Lung (tissue), 12 donors: ENCODE results near the gene ZBTB44. TPM values are rescaled to one million over a fixed set of nuclear protein-coding genes. Genes with fewer than 3 reads are reported as not detected.
"Not testable (repeated sequence)": the region's sequence is repeated elsewhere in the genome, so short reads cannot be mapped to it uniquely, and the experiment has no call there.

Experiments
- ATAC-seq: fragments of 200-7000 bp; cut with Tn5 transposase; one replicate; pipeline ENCODE4 v1.9.1; 2020; ENCODE audit warnings: moderate number of reproducible peaks; ENCODE audit not compliant: insufficient read depth, low FRiP score
- DNase-seq, 3 donors: peaks; one replicate each; pipeline ENCODE4 v3.0.0-alpha.2; 2013 to 2017
- H3K27ac ChIP-seq, 2 donors: one replicate each; pipeline ENCODE4 v1.5.1; 2013; ENCODE audit warnings: mild to moderate bottlenecking in 2 of 2, moderate library complexity in 2 of 2, control low read depth in 1 of 2, inconsistent platforms in 1 of 2, low read depth in 1 of 2, low read length in 1 of 2
- H3K27me3 ChIP-seq, 3 donors: one replicate each; pipeline ENCODE4 v1.5.1; 2013; ENCODE audit warnings: low read length in 2 of 3; ENCODE audit not compliant: control insufficient read depth in 3 of 3, insufficient read depth in 3 of 3
- H3K36me3 ChIP-seq, 4 donors: one replicate each; pipeline ENCODE4 v1.5.1; 2013; ENCODE audit warnings: low read length in 4 of 4, mild to moderate bottlenecking in 1 of 4, moderate library complexity in 1 of 4; ENCODE audit not compliant: control insufficient read depth in 4 of 4, insufficient read depth in 4 of 4
- H3K4me1 ChIP-seq, 5 donors: one replicate each; pipeline ENCODE4 v1.5.1; 2013; ENCODE audit warnings: low read length in 5 of 5, mild to moderate bottlenecking in 2 of 5, moderate library complexity in 1 of 5; ENCODE audit not compliant: control insufficient read depth in 5 of 5, insufficient read depth in 5 of 5
- H3K4me3 ChIP-seq: one replicate; pipeline ENCODE4 v1.5.1; 2013; ENCODE audit warnings: mild to moderate bottlenecking, control low read depth, moderate library complexity
- H3K9ac ChIP-seq, 2 donors: one replicate each; pipeline ENCODE4 v1.5.1; 2013; ENCODE audit warnings: low read length in 2 of 2, control low read depth in 1 of 2; ENCODE audit not compliant: insufficient read depth in 1 of 2
- H3K9me3 ChIP-seq, 4 donors: one replicate each; pipeline ENCODE4 v1.5.1; 2013; ENCODE audit warnings: low read length in 3 of 4, mild to moderate bottlenecking in 1 of 4, moderate library complexity in 1 of 4; ENCODE audit not compliant: control insufficient read depth in 4 of 4, insufficient read depth in 3 of 4
- CTCF ChIP-seq: IDR thresholded peaks from 2 replicates; pipeline ENCODE4 v1.5.1; 2012; ENCODE audit warnings: mild to moderate bottlenecking; ENCODE audit errors: control extremely low read depth, extremely low read depth
- WGBS, 2 donors: extraction: QIAGEN DNeasy Blood & Tissue Kit; methylation state at CpG; one replicate each; pipeline ENCODE4 v1.1.7; 2013; 5-methylcytosine and 5-hydroxymethylcytosine counted together
- polyA plus RNA-seq, 2 donors: library from polyadenylated mRNA; stranded (reverse); fragments of 200-250 nt; gene quantifications; one replicate each; pipeline ENCODE4 v1.2.1, GENCODE V29; 2013
- total RNA-seq, 2 donors: library from RNA; depleted of rRNA in 1 of 2; stranded (reverse); fragments of >200 nt in 1 of 2; gene quantifications; one replicate each; pipeline ENCODE4 v1.2.1, GENCODE V29; 2014 to 2021
- donor health status: control.
- donor health status: control.
- donor health status: Bipolar disorder and iron deficiency.
- donor health status: healthy.
- donor health status: DM: yes; HTN: yes; CAD: no.

The ZBTB44 gene
- total and polyA plus RNA-seq, 4 donors, result 8.6 to 72.7 (median 20.8) TPM

- TF ChIP-seq CTCF, result no peak
- DNase-seq (no peak), ATAC-seq (no peak)
- H3K27me3 ChIP-seq, result no peaks in the 10 kb centered on the region
- H3K9me3 ChIP-seq, result no peaks in the 10 kb centered on the region
- H3K4me3 ChIP-seq, result no peak overlapping the region
- WGBS, 2 donors, result 93 to 95% methylated on average over 2 of the region's 2 CpGs
- H3K36me3 ChIP-seq, result peaks cover 0 to 10% (median 3%) of the 10 kb centered on the region in 4 donors
- H3K9ac ChIP-seq, result no peak overlapping the region
- peaks cover 0 to 15% (median 0%) of the 10 kb centered on the region in 5 donors for H3K4me1 ChIP-seq
- no peak overlapping the region for H3K27ac ChIP-seq
Observed at GRCh38 chr11:130241713-130242112, 73.0 kb downstream of the ZBTB44 start.

GRCh38 chr11:130237282-130238006, 77.3 kb downstream of the ZBTB44 start:
- Histone ChIP-seq H3K4me1 (no peaks in the 10 kb centered on the region), H3K9me3 (no peaks in the 10 kb centered on the region), H3K27me3 (no peaks in the 10 kb centered on the region), H3K36me3 (peaks cover 5 to 18% (median 9%) of the 10 kb centered on the region in 4 donors), H3K9ac (no peak overlapping the region), H3K27ac (no peak overlapping the region), H3K4me3 (no peak overlapping the region)
- no peak for DNase-seq
- WGBS, 2 donors, result 93 to 95% methylated on average over 6 of the region's 6 CpGs
- ATAC-seq, result no peak
- TF ChIP-seq CTCF, result no peak

GRCh38 chr11:130234315-130234714, 80.4 kb downstream of the ZBTB44 start:
- H3K9ac ChIP-seq, result no peak overlapping the region
- peaks cover 6 to 19% (median 9%) of the 10 kb centered on the region in 4 donors for H3K36me3 ChIP-seq

GRCh38 chr11:130233888-130234287, 80.8 kb downstream of the ZBTB44 start:
- H3K4me3 ChIP-seq, H3K4me1 ChIP-seq, H3K27ac ChIP-seq, DNase-seq, H3K9me3 ChIP-seq, H3K27me3 ChIP-seq, H3K9ac ChIP-seq, ATAC-seq: not testable (repeated sequence)
- H3K36me3 ChIP-seq, result peaks cover 6 to 16% (median 9%) of the 10 kb centered on the region in 4 donors
- WGBS, 2 donors, result 74 to 77% methylated on average over 3 of the region's 3 CpGs

More at GRCh38 chr11:130234315-130234714, 80.4 kb downstream of the ZBTB44 start:
- no peak overlapping the region for H3K4me3 ChIP-seq
- no peaks in the 10 kb centered on the region for H3K27me3 ChIP-seq
- H3K9me3 ChIP-seq, result no peaks in the 10 kb centered on the region
- H3K4me1 ChIP-seq, result no peaks in the 10 kb centered on the region
- H3K27ac ChIP-seq, result no peak overlapping the region
- no peak for TF ChIP-seq CTCF
- DNase-seq (no peak), ATAC-seq (no peak)

- not testable (repeated sequence) for H3K9ac ChIP-seq, ATAC-seq
- H3K36me3 ChIP-seq, result peaks cover 6 to 16% (median 9%) of the 10 kb centered on the region in 4 donors
Observed at GRCh38 chr11:130233486-130233885, 81.2 kb downstream of the ZBTB44 start.

More at GRCh38 chr11:130233486-130233885, 81.2 kb downstream of the ZBTB44 start:
- not testable (repeated sequence) for DNase-seq, H3K4me1 ChIP-seq, H3K9me3 ChIP-seq, H3K27me3 ChIP-seq, H3K4me3 ChIP-seq, H3K27ac ChIP-seq
